Activated CD4-positive, alpha-beta T cell treated with anti-CD3 and anti-CD28 coated beads, Interleukin-2, amount 10 ng/mL, durations not matched to agents 24 days and 14 days (primary cell): Measurements from ENCODE around the gene ERF. TPM values are rescaled to one million over a fixed set of nuclear protein-coding genes. Genes with fewer than 3 reads are reported as not detected.

ENCODE experiments used
- DNase-seq: peaks from one replicate; pipeline ENCODE4 v3.0.0; 2022
- H3K27ac Mint-ChIP-seq: one replicate; pipeline ENCODE4 v1.8.0; 2022; ENCODE audit warnings: mild to moderate bottlenecking, mixed read lengths
- H3K27me3 Mint-ChIP-seq: one replicate; pipeline ENCODE4 v1.8.0; 2022; ENCODE audit warnings: mixed read lengths
- H3K36me3 Mint-ChIP-seq: one replicate; pipeline ENCODE4 v1.8.0; 2022; ENCODE audit warnings: low read depth, mild to moderate bottlenecking, mixed read lengths
- H3K4me1 Mint-ChIP-seq: one replicate; pipeline ENCODE4 v1.8.0; 2021; ENCODE audit warnings: mixed read lengths
- H3K4me3 Mint-ChIP-seq: one replicate; pipeline ENCODE4 v1.8.0; 2022; ENCODE audit warnings: mild to moderate bottlenecking, moderate library complexity, mixed read lengths
- H3K9me3 Mint-ChIP-seq: one replicate; pipeline ENCODE4 v1.8.0; 2021; ENCODE audit warnings: mixed read lengths
- intact Hi-C: fragments of 100-400 bp; cut with micrococcal nuclease; formaldehyde crosslinking; loops from one replicate; pipeline ENCODE4 v1.15.1; 2023
- total RNA-seq: library from RNA; stranded (reverse); gene quantifications from 2 replicates; pipeline ENCODE4 v1.2.3, GENCODE V29; 2022

Gene ERF
- total RNA-seq, 1 donor from 2014 or later: 71.6 TPM

DNA sequence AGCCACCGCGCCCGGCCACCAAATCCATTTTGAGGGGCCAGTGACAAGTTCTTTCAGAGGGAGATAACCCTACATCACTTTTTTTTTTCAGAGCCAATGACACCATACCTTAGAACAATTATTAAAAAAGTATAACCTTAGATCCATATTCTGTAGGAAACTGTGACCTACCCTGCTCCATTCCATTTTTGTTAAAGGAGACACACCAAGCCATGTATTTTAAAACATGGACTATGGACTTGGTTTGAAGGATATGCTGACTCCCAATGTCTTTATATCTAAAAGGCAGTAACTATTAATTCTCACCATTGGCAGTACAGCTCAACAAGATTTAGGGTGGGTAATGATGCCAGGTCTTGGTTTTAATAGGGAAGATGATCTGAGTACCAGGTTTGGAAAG, 13.6 kb downstream of the ERF start:
- H3K27me3 Mint-ChIP-seq: no peaks in the 10 kb centered on the region
- H3K9me3 Mint-ChIP-seq: no peaks in the 10 kb centered on the region
- no peak for DNase-seq
- peaks cover 33% of the 10 kb centered on the region for H3K4me1 Mint-ChIP-seq
- intact Hi-C loops: no loop called here
- peak overlapping the region; percentile 90 for H3K4me3 Mint-ChIP-seq
- H3K27ac Mint-ChIP-seq: peak overlapping the region; percentile 88
- H3K36me3 Mint-ChIP-seq: peaks cover 22% of the 10 kb centered on the region

GRCh38 chr19:42239544-42240220, 15.2 kb downstream of the ERF start:
- H3K36me3 Mint-ChIP-seq: peaks cover 33% of the 10 kb centered on the region
- no peak for DNase-seq
- peak overlapping the region; percentile 18 for H3K27ac Mint-ChIP-seq
- no peaks in the 10 kb centered on the region for H3K9me3 Mint-ChIP-seq
- intact Hi-C loops: no loop called here
- no peaks in the 10 kb centered on the region for H3K27me3 Mint-ChIP-seq
- no peak overlapping the region for H3K4me3 Mint-ChIP-seq
- H3K4me1 Mint-ChIP-seq: peaks cover 28% of the 10 kb centered on the region

DNA sequence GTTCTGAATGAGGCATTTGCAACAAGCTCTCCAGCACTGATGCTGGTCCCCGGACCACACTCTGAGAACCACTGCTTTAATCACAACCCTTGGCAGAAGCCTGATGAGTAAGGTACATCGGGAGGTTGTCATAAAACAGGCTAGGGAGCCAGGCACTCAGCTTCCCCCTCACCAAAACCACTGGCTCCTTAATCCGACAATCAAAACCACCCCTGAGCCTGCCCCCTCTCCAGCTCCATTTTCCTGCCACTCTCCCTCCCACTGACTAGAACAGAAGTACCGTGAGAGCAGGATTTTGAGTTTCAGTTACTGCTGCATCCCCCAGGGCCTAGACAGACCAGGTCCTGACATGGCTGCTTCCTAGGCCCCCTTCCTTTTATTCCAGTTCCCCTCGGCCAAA, 19.7 kb downstream of the ERF start:
- H3K27me3 Mint-ChIP-seq: no peaks in the 10 kb centered on the region
- no peak overlapping the region for H3K4me3 Mint-ChIP-seq
- no peak overlapping the region for H3K27ac Mint-ChIP-seq
- H3K36me3 Mint-ChIP-seq: peaks cover 61% of the 10 kb centered on the region
- no peaks in the 10 kb centered on the region for H3K9me3 Mint-ChIP-seq
- intact Hi-C loops: no loop called here
- peaks cover 17% of the 10 kb centered on the region for H3K4me1 Mint-ChIP-seq
- DNase-seq: no peak

- H3K27ac Mint-ChIP-seq: no peak overlapping the region
- H3K36me3 Mint-ChIP-seq: peaks cover 64% of the 10 kb centered on the region
Measured at GRCh38 chr19:42234364-42234763, 20.6 kb downstream of the ERF start.

DNA sequence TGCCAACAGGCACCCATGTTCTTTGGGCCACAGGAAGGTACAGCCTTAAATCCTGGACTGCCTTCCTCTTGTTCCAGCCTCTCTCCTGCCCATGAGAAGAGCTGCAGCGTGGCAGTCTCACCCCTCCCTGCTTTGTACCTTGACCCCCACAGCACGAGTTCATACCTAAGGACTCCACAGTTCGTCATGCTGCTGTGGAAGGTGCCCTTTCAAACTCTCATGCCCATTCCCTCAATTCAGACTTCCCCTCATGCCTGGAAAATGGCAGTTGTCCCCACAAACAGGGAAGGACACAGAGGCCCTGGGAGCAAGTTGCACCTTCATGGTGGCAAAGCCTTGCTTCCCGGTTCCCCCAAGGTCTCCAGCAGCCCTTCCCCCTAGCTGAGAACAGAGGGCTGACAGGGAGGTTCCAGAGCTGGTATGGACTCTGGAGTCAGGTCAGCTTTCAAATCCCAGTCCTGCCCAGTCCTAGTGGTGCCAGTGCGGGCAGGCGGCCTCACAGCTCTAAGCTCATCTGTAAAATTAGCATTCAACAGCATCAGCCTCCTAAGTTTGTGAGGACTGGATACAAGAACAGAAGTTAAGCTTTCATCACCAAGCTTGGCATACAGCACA, 21.1 kb downstream of the ERF start:
- no peaks in the 10 kb centered on the region for H3K9me3 Mint-ChIP-seq
- H3K4me3 Mint-ChIP-seq: no peak overlapping the region
- peaks cover 62% of the 10 kb centered on the region for H3K36me3 Mint-ChIP-seq
- peaks cover 10% of the 10 kb centered on the region for H3K4me1 Mint-ChIP-seq
- H3K27me3 Mint-ChIP-seq: no peaks in the 10 kb centered on the region
- H3K27ac Mint-ChIP-seq: no peak overlapping the region
- intact Hi-C loops: no loop called here
- no peak for DNase-seq

More at GRCh38 chr19:42234364-42234763, 20.6 kb downstream of the ERF start:
- Mint-ChIP-seq H3K4me1 (peaks cover 13% of the 10 kb centered on the region), H3K9me3 (no peaks in the 10 kb centered on the region), H3K4me3 (no peak overlapping the region), H3K27me3 (no peaks in the 10 kb centered on the region)
- DNase-seq: no peak
- intact Hi-C loops: no loop called here

DNA sequence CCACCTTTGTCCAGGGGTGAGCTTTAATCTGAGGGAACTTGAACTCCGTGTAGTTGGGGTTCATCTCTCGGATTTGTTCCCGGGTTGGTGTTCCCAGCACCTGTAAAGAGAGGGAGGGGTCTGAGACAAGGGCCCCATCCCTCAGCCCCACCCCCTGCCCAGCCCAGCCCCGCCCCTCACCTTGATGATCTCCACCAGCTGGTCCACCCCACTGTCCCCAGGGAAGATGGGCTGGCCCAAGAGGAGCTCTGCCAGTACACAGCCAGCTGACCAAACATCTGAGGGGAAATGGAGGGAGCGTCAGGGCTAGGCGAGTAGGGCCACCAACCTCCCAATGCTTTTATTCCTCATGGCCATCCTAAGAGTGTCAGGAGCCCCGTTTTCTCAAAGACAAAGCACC, 21.8 kb downstream of the ERF start:
- intact Hi-C loops: no loop called here
- Mint-ChIP-seq H3K27me3 (no peaks in the 10 kb centered on the region), H3K9me3 (no peaks in the 10 kb centered on the region), H3K4me3 (no peak overlapping the region), H3K27ac (no peak overlapping the region), H3K36me3 (peaks cover 66% of the 10 kb centered on the region), H3K4me1 (peaks cover 11% of the 10 kb centered on the region)
- no peak for DNase-seq

DNA sequence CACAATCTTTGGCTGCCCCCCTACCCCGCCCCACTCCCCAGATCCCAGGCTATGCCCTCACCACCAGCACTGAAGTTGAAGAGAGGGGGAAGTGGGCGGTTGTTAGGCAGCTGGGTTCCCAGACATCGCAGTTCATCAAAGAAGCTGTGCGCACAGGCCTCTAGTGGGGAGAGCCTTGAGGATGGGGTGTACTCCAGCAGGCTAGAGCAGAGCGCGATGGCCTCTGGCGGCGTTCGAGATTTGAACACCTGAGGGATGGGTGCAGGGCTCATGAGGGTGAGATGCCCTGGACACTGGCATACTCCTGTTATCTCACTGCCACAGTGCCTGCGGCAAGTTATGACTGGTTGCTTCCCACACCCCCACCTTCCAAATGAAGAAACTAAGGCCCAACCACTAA, 22.5 kb downstream of the ERF start:
- H3K27ac Mint-ChIP-seq: no peak overlapping the region
- peaks cover 14% of the 10 kb centered on the region for H3K4me1 Mint-ChIP-seq
- no peak for DNase-seq
- H3K4me3 Mint-ChIP-seq: no peak overlapping the region
- H3K36me3 Mint-ChIP-seq: peaks cover 71% of the 10 kb centered on the region
- intact Hi-C loops: no loop called here
- no peaks in the 10 kb centered on the region for H3K9me3 Mint-ChIP-seq
- H3K27me3 Mint-ChIP-seq: no peaks in the 10 kb centered on the region

GRCh38 chr19:42230571-42230970, 24.4 kb downstream of the ERF start:
- H3K27me3 Mint-ChIP-seq: no peaks in the 10 kb centered on the region
- no peak overlapping the region for H3K27ac Mint-ChIP-seq
- no peak overlapping the region for H3K4me3 Mint-ChIP-seq
- peaks cover 71% of the 10 kb centered on the region for H3K36me3 Mint-ChIP-seq
- DNase-seq: no peak
- intact Hi-C loops: no loop called here
- H3K4me1 Mint-ChIP-seq: peaks cover 18% of the 10 kb centered on the region
- no peaks in the 10 kb centered on the region for H3K9me3 Mint-ChIP-seq

- intact Hi-C loops: no loop called here
- H3K4me3 Mint-ChIP-seq: no peak overlapping the region
- H3K27me3 Mint-ChIP-seq: no peaks in the 10 kb centered on the region
- no peaks in the 10 kb centered on the region for H3K9me3 Mint-ChIP-seq
- no peak overlapping the region for H3K27ac Mint-ChIP-seq
- H3K36me3 Mint-ChIP-seq: peaks cover 67% of the 10 kb centered on the region
- peaks cover 18% of the 10 kb centered on the region for H3K4me1 Mint-ChIP-seq
- no peak for DNase-seq
Measured at GRCh38 chr19:42229855-42230351, 25.0 kb downstream of the ERF start.

GRCh38 chr19:42229301-42229854, 25.6 kb downstream of the ERF start:
- intact Hi-C loops: no loop called here
- H3K27ac Mint-ChIP-seq: no peak overlapping the region
- no peak for DNase-seq
- H3K9me3 Mint-ChIP-seq: no peaks in the 10 kb centered on the region
- H3K36me3 Mint-ChIP-seq: peaks cover 66% of the 10 kb centered on the region
- H3K4me1 Mint-ChIP-seq: peaks cover 19% of the 10 kb centered on the region
- H3K27me3 Mint-ChIP-seq: no peaks in the 10 kb centered on the region
- no peak overlapping the region for H3K4me3 Mint-ChIP-seq

DNA sequence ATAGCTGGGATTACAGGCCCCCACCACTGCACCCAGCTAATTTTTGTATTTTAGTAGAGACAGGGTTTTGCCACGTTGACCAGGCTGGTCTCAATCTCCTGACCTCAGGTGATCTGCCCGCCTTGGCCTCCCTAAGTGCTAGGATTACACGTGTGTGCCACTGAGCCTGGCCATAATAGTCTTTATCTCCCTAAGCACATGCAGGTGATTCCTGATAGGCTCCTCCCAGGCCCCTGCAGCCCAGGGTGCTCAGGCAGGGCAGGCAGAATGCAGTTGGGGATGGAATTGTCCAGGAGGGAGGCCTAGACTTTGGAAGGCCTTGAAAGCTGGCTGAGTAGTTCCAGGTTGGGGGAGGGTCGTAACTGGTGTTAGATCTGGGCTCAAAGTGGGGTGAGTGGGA, 26.3 kb downstream of the ERF start:
- no peak for DNase-seq
- Mint-ChIP-seq H3K4me1 (peaks cover 19% of the 10 kb centered on the region), H3K36me3 (peaks cover 66% of the 10 kb centered on the region), H3K9me3 (no peaks in the 10 kb centered on the region), H3K27ac (no peak overlapping the region), H3K4me3 (no peak overlapping the region), H3K27me3 (no peaks in the 10 kb centered on the region)
- intact Hi-C loops: no loop called here

- DNase-seq: no peak
- Mint-ChIP-seq H3K4me1 (peaks cover 25% of the 10 kb centered on the region), H3K36me3 (peaks cover 62% of the 10 kb centered on the region), H3K27ac (no peak overlapping the region), H3K9me3 (no peaks in the 10 kb centered on the region), H3K4me3 (no peak overlapping the region), H3K27me3 (no peaks in the 10 kb centered on the region)
- intact Hi-C loops: no loop called here
Measured at GRCh38 chr19:42226886-42227285, 28.0 kb downstream of the ERF start.

GRCh38 chr19:42225718-42226292, 29.1 kb downstream of the ERF start:
- intact Hi-C loops: no loop called here
- H3K9me3 Mint-ChIP-seq: no peaks in the 10 kb centered on the region
- peaks cover 58% of the 10 kb centered on the region for H3K36me3 Mint-ChIP-seq
- DNase-seq: no peak
- H3K4me3 Mint-ChIP-seq: no peak overlapping the region
- no peak overlapping the region for H3K27ac Mint-ChIP-seq
- H3K4me1 Mint-ChIP-seq: peaks cover 25% of the 10 kb centered on the region
- no peaks in the 10 kb centered on the region for H3K27me3 Mint-ChIP-seq
